ENCODE data around the gene CCDC6. TPM values are rescaled to one million over a fixed set of nuclear protein-coding genes. Genes with fewer than 3 reads are reported as not detected.
"Not testable (repeated sequence)": the region's sequence is repeated elsewhere in the genome, so short reads cannot be mapped to it uniquely, and the experiment has no call there.

Gene CCDC6
- total and polyA plus RNA-seq, 2 experiments from 2014 or later: 22.3 to 49.8 TPM

- H3K4me2 ChIP-seq: no peak overlapping the region
- H3K79me2 ChIP-seq: peaks cover 99% of the 10 kb centered on the region
- no peaks in the 10 kb centered on the region for H3K9me3 ChIP-seq (ENCODE audit: low read depth)
- peaks cover 24% of the 10 kb centered on the region for H3K4me1 ChIP-seq (ENCODE audit: insufficient read depth)
- no peak overlapping the region for H2AFZ ChIP-seq
- no peaks in the 10 kb centered on the region for H3K9me2 ChIP-seq (replicated peaks; ENCODE audit: insufficient read depth)
- no peak overlapping the region for H3K27ac ChIP-seq
- H4K20me1 ChIP-seq (ENCODE audit: insufficient read depth, poor library complexity, severe bottlenecking): peaks cover 68% of the 10 kb centered on the region
- no peaks in the 10 kb centered on the region for H3K36me3 ChIP-seq (replicated peaks; ENCODE audit: insufficient read depth, low read depth)
- no peak overlapping the region for H3K4me3 ChIP-seq
- TF ChIP-seq CTCF (IDR thresholded peaks at IDR 0.05; ENCODE audit: poor library complexity) (no peak), EZH2 (IDR thresholded peaks at IDR 0.05; ENCODE audit: borderline replicate concordance) (no peak), EZH2phosphoT487 (IDR thresholded peaks at IDR 0.05; ENCODE audit: low read depth, severe bottlenecking, unreplicated experiment) (no peak)
- DNase-seq (ENCODE audit: low spot score): no peak
- 81% methylated on average over 6 of the region's 6 CpGs for WGBS (ENCODE audit: low lambda C conversion rate, missing lambda C conversion rate)
- no peaks in the 10 kb centered on the region for H3K27me3 ChIP-seq
Observed at GRCh38 chr10:59887972-59888640, 18.2 kb downstream of the CCDC6 start.

- Histone ChIP-seq H2AFZ (no peak overlapping the region), H4K20me1 (ENCODE audit: insufficient read depth, poor library complexity, severe bottlenecking) (peaks cover 64% of the 10 kb centered on the region), H3K9me3 (ENCODE audit: low read depth) (no peaks in the 10 kb centered on the region), H3K4me1 (ENCODE audit: insufficient read depth) (peaks cover 19% of the 10 kb centered on the region), H3K9me2 (replicated peaks; ENCODE audit: insufficient read depth) (no peaks in the 10 kb centered on the region), H3K79me2 (peaks cover 94% of the 10 kb centered on the region), H3K4me3 (no peak overlapping the region), H3K27me3 (no peaks in the 10 kb centered on the region), H3K27ac (no peak overlapping the region), H3K4me2 (no peak overlapping the region), H3K36me3 (replicated peaks; ENCODE audit: insufficient read depth, low read depth) (no peaks in the 10 kb centered on the region)
- 73% methylated on average over 5 of the region's 5 CpGs for WGBS (ENCODE audit: low lambda C conversion rate, missing lambda C conversion rate)
- TF ChIP-seq CTCF (IDR thresholded peaks at IDR 0.05; ENCODE audit: poor library complexity) (no peak), EZH2 (IDR thresholded peaks at IDR 0.05; ENCODE audit: borderline replicate concordance) (no peak), EZH2phosphoT487 (IDR thresholded peaks at IDR 0.05; ENCODE audit: low read depth, severe bottlenecking, unreplicated experiment) (no peak)
- no peak for DNase-seq (ENCODE audit: low spot score)
Observed at GRCh38 chr10:59887006-59887405, 19.4 kb downstream of the CCDC6 start.

- no peak overlapping the region for H3K4me2 ChIP-seq
- H3K9me3 ChIP-seq (ENCODE audit: low read depth): no peaks in the 10 kb centered on the region
- no peaks in the 10 kb centered on the region for H3K9me2 ChIP-seq (replicated peaks; ENCODE audit: insufficient read depth)
- no peak for DNase-seq (ENCODE audit: low spot score)
- H3K79me2 ChIP-seq: peaks cover 93% of the 10 kb centered on the region
- H3K4me3 ChIP-seq: no peak overlapping the region
- H3K27me3 ChIP-seq: no peaks in the 10 kb centered on the region
- H4K20me1 ChIP-seq (ENCODE audit: insufficient read depth, poor library complexity, severe bottlenecking): peaks cover 58% of the 10 kb centered on the region
- TF ChIP-seq CTCF (IDR thresholded peaks at IDR 0.05; ENCODE audit: poor library complexity) (no peak), EZH2phosphoT487 (IDR thresholded peaks at IDR 0.05; ENCODE audit: low read depth, severe bottlenecking, unreplicated experiment) (no peak), EZH2 (IDR thresholded peaks at IDR 0.05; ENCODE audit: borderline replicate concordance) (no peak)
- H3K27ac ChIP-seq: peak overlapping the region; percentile 3
- peaks cover 11% of the 10 kb centered on the region for H3K4me1 ChIP-seq (ENCODE audit: insufficient read depth)
- H3K36me3 ChIP-seq (replicated peaks; ENCODE audit: insufficient read depth, low read depth): no peaks in the 10 kb centered on the region
- WGBS (ENCODE audit: low lambda C conversion rate, missing lambda C conversion rate): 73% methylated on average over 7 of the region's 8 CpGs
- no peak overlapping the region for H2AFZ ChIP-seq
Observed at GRCh38 chr10:59885430-59886134, 20.8 kb downstream of the CCDC6 start.

GRCh38 chr10:59884893-59885292, 21.5 kb downstream of the CCDC6 start:
- not testable (repeated sequence) for H3K4me3 ChIP-seq; H3K9me3 ChIP-seq (ENCODE audit: low read depth); H3K27ac ChIP-seq; DNase-seq (ENCODE audit: low spot score); H3K36me3 ChIP-seq (replicated peaks; ENCODE audit: insufficient read depth, low read depth); H3K27me3 ChIP-seq; H3K4me2 ChIP-seq; H3K9me2 ChIP-seq (replicated peaks; ENCODE audit: insufficient read depth); H2AFZ ChIP-seq
- Histone ChIP-seq H4K20me1 (ENCODE audit: insufficient read depth, poor library complexity, severe bottlenecking) (peaks cover 55% of the 10 kb centered on the region), H3K4me1 (ENCODE audit: insufficient read depth) (peaks cover 11% of the 10 kb centered on the region), H3K79me2 (peaks cover 93% of the 10 kb centered on the region)
- WGBS (ENCODE audit: low lambda C conversion rate, missing lambda C conversion rate): 98% methylated on average over 8 of the region's 8 CpGs
